CD4-positive, alpha-beta T cell treated with Interleukin-21 for 1 hour (primary cell): ENCODE results near the gene FGF19.

Experiments
- DNase-seq: peaks from one replicate; pipeline ENCODE4 v3.0.0-alpha.2; 2020

The FGF19 gene

GRCh38 chr11:69654001-69654659 lies 49.7 kb downstream of the FGF19 start:
- no peak for DNase-seq

GRCh38 chr11:69653406-69653960 lies 50.3 kb downstream of the FGF19 start:
- DNase-seq = no peak

GRCh38 chr11:69652999-69653398 lies 50.8 kb downstream of the FGF19 start:
- DNase-seq = no peak

GRCh38 chr11:69651834-69652620 lies 51.8 kb downstream of the FGF19 start:
- no peak for DNase-seq

GRCh38 chr11:69650832-69651344 lies 52.9 kb downstream of the FGF19 start:
- no peak for DNase-seq

- no peak for DNase-seq
Observed at GRCh38 chr11:69650081-69650831, 53.6 kb downstream of the FGF19 start.

- no peak for DNase-seq
Observed at GRCh38 chr11:69649576-69649900, 54.3 kb downstream of the FGF19 start.

- DNase-seq = no peak
Observed at GRCh38 chr11:69648679-69649575, 54.9 kb downstream of the FGF19 start.
